ENCODE data around the gene CLK2.

Gene CLK2
- total RNA-seq, result 117 to 139 reads per million in 2 donors

GRCh38 chr1:155273343-155274245 is at the start of gene CLK2:
Gene CLK2 (minus strand): TSS chr1:155273504. CDS start chr1:155270977, 2,527 bp downstream.
- DNase-seq, result peak; percentile 93

DNA sequence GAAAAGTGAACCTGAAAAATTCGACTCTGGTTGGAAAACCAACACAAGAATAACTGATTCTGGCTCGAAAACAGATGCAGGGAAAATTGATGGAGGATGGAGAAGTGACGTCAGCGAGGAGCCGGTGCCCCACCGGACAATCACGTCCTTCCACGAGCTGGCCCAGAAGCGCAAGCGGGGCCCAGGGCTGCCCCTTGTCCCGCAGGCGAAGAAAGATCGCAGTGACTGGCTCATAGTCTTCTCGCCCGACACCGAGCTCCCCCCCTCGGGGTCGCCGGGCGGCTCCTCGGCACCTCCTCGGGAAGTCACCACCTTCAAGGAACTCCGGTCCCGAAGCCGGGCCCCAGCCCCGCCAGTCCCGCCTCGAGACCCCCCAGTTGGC is 49.3 kb upstream of the CLK2 start:
- no peak for DNase-seq

- no peak for DNase-seq
These were observed 48.6 kb upstream of the CLK2 start for GRCh38 chr1:155321639-155322503.

DNA sequence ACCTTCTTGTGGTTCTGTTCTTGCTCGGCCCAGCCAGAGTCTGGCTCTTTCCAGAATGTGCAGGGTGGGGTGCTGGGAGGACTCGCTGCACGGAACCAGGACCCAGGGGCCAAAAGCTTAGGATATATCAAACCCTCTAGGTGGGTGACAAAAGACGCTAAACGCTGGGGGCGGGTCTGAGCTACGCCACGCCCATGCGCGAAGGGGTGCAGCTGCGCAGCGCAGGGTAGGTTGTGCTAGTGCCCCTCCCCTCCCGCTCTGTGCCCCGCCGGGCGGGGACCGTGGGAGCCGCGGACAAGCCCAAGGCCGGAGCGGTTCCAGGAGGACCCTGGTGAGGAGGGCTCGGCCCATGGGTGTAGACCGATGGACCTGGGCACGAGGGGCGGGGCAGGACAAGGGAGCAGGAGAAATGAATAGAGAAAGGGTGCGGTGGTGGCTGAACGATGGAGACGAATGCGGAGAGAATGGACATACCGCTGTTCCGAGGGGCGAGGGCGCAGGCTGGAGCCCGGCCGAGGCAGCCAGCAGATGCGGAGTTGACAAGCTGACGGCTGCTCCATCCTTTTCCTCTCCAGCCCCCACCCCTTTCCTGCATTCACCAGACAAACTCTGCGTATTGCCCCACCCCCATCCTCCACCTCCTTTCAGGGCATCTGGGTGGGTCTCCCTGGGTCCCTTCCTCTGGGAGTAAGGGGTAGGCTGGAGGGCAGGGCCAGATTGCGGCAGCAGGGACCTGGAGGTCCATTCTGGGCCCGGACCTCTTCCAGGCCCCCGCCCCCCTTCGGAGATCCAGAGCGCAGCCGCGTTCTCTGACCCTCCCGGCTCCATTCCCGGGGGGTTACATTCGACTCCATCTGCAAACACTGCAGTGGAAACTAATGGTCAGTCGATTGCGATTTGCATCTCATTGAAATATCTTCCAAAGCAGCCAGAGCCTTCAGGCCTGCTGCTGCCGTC is 47.6 kb upstream of the CLK2 start, which contains the start of gene RUSC1:
RUSC1 (plus strand) TSS at position 234 of the 957 bp plus-strand sequence. CDS start 880 bp downstream, outside the sequence.
- DNase-seq, result peak; percentile 32

DNA sequence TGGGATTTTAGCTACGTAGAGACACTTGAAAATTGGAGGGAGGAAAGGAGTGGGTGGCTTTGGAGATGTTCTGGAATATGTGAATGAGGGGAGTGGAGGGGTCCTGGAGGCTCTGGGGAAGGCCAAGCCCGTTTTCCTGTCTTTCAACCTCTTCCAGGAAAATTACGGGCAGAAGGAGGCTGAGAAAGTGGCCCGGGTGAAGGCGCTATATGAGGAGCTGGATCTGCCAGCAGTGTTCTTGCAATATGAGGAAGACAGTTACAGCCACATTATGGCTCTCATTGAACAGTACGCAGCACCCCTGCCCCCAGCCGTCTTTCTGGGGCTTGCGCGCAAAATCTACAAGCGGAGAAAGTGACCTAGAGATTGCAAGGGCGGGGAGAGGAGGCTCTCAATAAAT is 46.9 kb upstream of the CLK2 start:
- DNase-seq, result no peak

DNA sequence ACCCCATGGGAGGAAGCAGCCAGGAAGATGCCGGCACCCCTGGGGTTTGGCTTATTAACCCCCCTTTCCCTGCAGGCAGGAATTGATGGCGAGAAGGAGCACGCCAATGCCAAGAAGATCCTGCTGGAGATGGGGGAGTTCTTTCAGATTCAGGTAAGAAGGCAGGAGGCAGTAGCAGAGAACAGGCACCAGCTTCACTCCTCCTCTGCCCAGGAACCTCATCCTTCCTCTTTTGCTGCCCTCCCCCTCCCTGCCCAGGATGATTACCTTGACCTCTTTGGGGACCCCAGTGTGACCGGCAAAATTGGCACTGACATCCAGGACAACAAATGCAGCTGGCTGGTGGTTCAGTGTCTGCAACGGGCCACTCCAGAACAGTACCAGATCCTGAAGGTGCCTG is 46.2 kb upstream of the CLK2 start:
- DNase-seq, result no peak

GRCh38 chr1:155318082-155318481 is 44.8 kb upstream of the CLK2 start:
- DNase-seq, result no peak

- DNase-seq, result no peak
These were observed 43.6 kb upstream of the CLK2 start for GRCh38 chr1:155316922-155317321.

GRCh38 chr1:155313261-155313660 is 40.0 kb upstream of the CLK2 start:
- no peak for DNase-seq

GRCh38 chr1:155309423-155310021 is 36.2 kb upstream of the CLK2 start:
- no peak for DNase-seq

- peak; percentile 94 for DNase-seq
These were observed 35.5 kb upstream of the CLK2 start, which contains the start of gene FDPS for GRCh38 chr1:155308493-155309422. Gene FDPS (plus strand): TSS chr1:155308866. CDS start chr1:155309790, 924 bp downstream.

GRCh38 chr1:155307247-155307740 is 34.0 kb upstream of the CLK2 start:
- DNase-seq, result no peak

- DNase-seq, result no peak
These were observed 32.6 kb upstream of the CLK2 start for GRCh38 chr1:155305881-155306391.

GRCh38 chr1:155304558-155305063 is 31.3 kb upstream of the CLK2 start:
- no peak for DNase-seq

GRCh38 chr1:155301342-155301841 is 28.1 kb upstream of the CLK2 start, which contains the start of gene PKLR:
Gene PKLR (minus strand): TSS chr1:155301438. CDS start chr1:155301395, 43 bp downstream.
- no peak for DNase-seq

DNA sequence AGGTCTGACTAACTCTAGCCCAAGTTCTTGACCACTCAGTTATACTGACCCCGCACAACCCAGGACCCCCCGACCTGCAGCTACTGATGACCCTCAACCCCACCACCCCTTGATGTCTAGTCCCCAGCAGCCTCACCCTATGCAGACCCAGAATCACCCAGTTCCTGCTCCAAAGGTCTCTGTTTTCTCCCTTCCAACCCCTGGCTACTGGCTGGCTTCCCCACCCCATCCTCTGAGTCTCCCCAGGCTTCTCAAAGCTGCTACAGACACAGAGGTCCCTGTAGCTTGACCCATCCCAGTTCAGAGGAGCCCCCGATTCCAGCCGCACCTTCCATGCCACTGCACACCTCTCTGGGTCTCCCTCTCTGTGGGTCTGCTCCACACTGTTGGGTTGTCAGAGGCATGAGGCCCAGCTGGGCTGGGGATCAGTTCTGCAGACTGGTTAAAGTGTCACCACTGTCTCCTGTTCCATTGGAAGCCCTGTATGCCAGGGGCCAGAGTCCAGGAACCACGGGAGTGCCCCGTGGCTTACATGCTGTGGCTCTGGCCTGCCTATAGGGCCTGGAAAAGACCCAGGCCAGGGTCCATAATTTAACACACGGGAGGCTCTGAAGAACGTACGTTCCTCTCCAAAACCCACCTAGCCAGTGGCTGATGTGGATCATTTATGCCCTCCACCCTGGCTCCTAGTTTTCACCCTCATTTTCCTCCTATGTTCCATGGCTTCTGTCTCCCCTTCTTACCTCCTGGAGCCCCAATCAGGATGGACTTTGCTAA is 27.4 kb upstream of the CLK2 start:
- DNase-seq, result no peak

- DNase-seq, result no peak
These were observed 26.7 kb upstream of the CLK2 start for GRCh38 chr1:155300024-155300423.

DNA sequence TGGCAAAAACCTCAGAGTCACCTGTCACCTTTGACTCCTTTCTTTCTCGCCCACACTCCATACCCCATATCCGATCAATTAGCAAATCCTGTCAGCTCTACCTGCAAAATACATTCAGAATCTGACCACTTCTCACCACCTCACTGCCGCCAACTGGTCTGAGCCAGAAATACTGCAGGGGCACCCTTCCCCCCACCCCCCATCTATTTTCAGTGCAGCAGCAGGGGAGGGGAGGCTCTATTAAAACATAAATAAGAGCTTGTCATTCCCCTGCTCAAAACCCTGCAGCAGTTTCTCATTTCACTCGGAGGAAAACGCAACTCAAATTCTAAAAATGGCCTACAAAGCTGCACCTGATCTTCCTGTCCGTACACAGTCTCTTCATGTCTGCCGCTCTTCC is 24.1 kb upstream of the CLK2 start:
- no peak for DNase-seq

DNA sequence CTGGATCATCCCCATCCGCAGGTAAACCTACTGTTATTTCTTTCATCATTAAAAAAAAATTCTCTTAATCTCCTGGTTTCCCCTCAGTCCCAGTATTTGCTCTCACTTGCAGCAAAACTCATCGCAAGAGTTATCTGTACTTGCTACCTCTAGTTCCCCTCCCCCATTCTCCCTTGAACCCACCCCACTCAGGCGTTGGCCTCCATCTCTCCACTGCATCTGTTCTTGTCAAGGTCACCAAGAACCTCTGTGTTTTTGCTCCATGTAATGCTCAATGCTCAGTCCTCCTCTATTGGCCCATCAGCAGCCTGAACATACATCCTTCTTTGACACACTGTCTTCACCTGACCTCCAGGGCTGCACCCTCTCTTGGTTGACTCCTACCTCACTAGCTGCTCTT is 23.4 kb upstream of the CLK2 start:
- no peak for DNase-seq
